Breast epithelium (tissue), 4 donors: Measurements from ENCODE around the gene STARD4. TPM values are rescaled to one million over a fixed set of nuclear protein-coding genes. Genes with fewer than 3 reads are reported as not detected.
A peak's percentile ranks its signal among the peaks of the same experiment; 100 is the strongest.

Experiments used
- DNase-seq, 2 donors: peaks; one replicate each; pipeline ENCODE4 v3.0.0-alpha.2; 2019; ENCODE audit warnings: low spot score in 2 of 2
- H3K27ac ChIP-seq, 2 donors: fragments of 200-600 bp; sonication (generic) in 1 of 2; one replicate each; pipeline ENCODE4 v1.5.1; 2016 to 2019; ENCODE audit warnings: mild to moderate bottlenecking in 1 of 2
- H3K27me3 ChIP-seq, 2 donors: fragments of 200-600 bp; sonication (generic) in 1 of 2; one replicate each; pipeline versions ENCODE4 v1.5.1 to v1.6.0; 2017 to 2019; ENCODE audit warnings: control low read depth in 1 of 2, mild to moderate bottlenecking in 1 of 2
- H3K36me3 ChIP-seq: fragments of 200-600 bp; one replicate; pipeline ENCODE4 v1.5.1; 2019
- H3K4me1 ChIP-seq, 2 donors: fragments of 200-600 bp; sonication (generic); one replicate each; pipeline ENCODE4 v1.5.1; 2016 to 2019; ENCODE audit warnings: control low read depth in 1 of 2
- H3K4me3 ChIP-seq, 3 donors: fragments of 200-600 bp; sonication (generic); 1 replicate in 2 of 3; 2 replicates in 1 of 3; pipeline ENCODE4 v1.5.1; 2016 to 2019; ENCODE audit warnings: mild to moderate bottlenecking in 3 of 3, moderate library complexity in 2 of 3
- H3K9me3 ChIP-seq, 2 donors: fragments of 200-600 bp; sonication (generic) in 1 of 2; one replicate each; pipeline ENCODE4 v1.5.1; 2016 to 2019; ENCODE audit warnings: control low read depth in 1 of 2
- POLR2A ChIP-seq: fragments of 450-650 bp; IDR thresholded peaks from one replicate; pipeline ENCODE4 v1.6.1; 2016; ENCODE audit warnings: antibody characterized with exemption, mild to moderate bottlenecking, moderate library complexity
- POLR2AphosphoS5 ChIP-seq, 3 donors: sonication (generic); formaldehyde crosslinking; IDR thresholded peaks; one replicate each; pipeline ENCODE4 v1.6.1; 2017; ENCODE audit warnings: antibody characterized with exemption in 3 of 3
- intact Hi-C: fragments of 100-400 bp; cut with DNase I; formaldehyde crosslinking; loops from one replicate; pipeline ENCODE4 v1.15.1; 2023; ENCODE audit warnings: low total_unique reads
- total RNA-seq, 3 donors: library from RNA; depleted of rRNA; stranded (reverse); fragments of >200 nt; gene quantifications; one replicate each; pipeline ENCODE4 v1.1.0, GENCODE V29; 2016
- TF ChIP-seq, protein P1 (sequence below), 3 donors: fragments of 450-650 bp; IDR thresholded peaks; one replicate each; pipeline ENCODE4 v1.5.1; 2016 to 2017; ENCODE audit warnings: antibody characterized with exemption in 3 of 3, mild to moderate bottlenecking in 3 of 3, moderate library complexity in 3 of 3

Gene STARD4
- total RNA-seq, 3 donors from 2014 or later, result 5.3 to 6.7 (median 5.6) TPM

DNA sequence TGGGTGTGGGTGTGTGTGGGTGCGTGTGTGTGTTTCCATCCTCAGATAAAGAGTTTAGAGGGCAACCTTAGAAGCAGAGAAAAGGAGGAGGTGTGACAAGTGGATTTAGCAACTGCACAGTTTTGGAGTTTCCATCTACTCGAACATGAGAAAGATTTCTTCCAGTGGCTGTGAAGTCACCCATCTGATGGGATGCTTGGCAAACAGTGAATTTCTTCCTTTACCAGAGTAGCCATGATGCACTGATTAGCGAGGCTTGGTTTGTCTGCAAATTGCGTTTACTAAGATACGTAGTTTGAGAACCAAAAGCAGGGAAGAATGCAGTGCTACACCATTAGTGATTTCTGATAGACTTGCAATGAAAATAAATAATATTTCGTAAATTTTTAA is 791 bp upstream of the STARD4 start:
- no peak for TF ChIP-seq POLR2AphosphoS5 (IDR thresholded peaks at IDR 0.05)
- no peak for TF ChIP-seq POLR2A
- TF ChIP-seq, protein P1, sequence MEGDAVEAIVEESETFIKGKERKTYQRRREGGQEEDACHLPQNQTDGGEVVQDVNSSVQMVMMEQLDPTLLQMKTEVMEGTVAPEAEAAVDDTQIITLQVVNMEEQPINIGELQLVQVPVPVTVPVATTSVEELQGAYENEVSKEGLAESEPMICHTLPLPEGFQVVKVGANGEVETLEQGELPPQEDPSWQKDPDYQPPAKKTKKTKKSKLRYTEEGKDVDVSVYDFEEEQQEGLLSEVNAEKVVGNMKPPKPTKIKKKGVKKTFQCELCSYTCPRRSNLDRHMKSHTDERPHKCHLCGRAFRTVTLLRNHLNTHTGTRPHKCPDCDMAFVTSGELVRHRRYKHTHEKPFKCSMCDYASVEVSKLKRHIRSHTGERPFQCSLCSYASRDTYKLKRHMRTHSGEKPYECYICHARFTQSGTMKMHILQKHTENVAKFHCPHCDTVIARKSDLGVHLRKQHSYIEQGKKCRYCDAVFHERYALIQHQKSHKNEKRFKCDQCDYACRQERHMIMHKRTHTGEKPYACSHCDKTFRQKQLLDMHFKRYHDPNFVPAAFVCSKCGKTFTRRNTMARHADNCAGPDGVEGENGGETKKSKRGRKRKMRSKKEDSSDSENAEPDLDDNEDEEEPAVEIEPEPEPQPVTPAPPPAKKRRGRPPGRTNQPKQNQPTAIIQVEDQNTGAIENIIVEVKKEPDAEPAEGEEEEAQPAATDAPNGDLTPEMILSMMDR (IDR thresholded peaks at IDR 0.05), result no peak
- DNase-seq, result no peak
- Histone ChIP-seq H3K9me3 (no peaks in the 10 kb centered on the region), H3K4me1 (no peaks in the 10 kb centered on the region), H3K4me3 (peak overlapping the region; percentile 78 to 88 (median 82)), H3K27me3 (no peaks in the 10 kb centered on the region), H3K36me3 (no peaks in the 10 kb centered on the region), H3K27ac (peak overlapping the region in 1 of 2 donors; percentile 79)
- intact Hi-C loops, result no loop called here

GRCh38 chr5:111511831-111512374 is 432 bp downstream of the STARD4 start:
- TF ChIP-seq, protein P1 (IDR thresholded peaks at IDR 0.05), result no peak
- TF ChIP-seq POLR2A, result no peak
- TF ChIP-seq POLR2AphosphoS5 (IDR thresholded peaks at IDR 0.05), result no peak
- Histone ChIP-seq H3K4me3 (peak overlapping the region; percentile 78 to 88 (median 82)), H3K27me3 (no peaks in the 10 kb centered on the region), H3K4me1 (no peaks in the 10 kb centered on the region), H3K36me3 (no peaks in the 10 kb centered on the region), H3K9me3 (no peaks in the 10 kb centered on the region), H3K27ac (peak overlapping the region; percentile 79)
- intact Hi-C loops, result no loop called here
- peak in 1 of 2 donors; percentile 50 for DNase-seq

- H3K36me3 ChIP-seq, result no peaks in the 10 kb centered on the region
- no peaks in the 10 kb centered on the region for H3K4me1 ChIP-seq
- no peak for TF ChIP-seq POLR2A
- TF ChIP-seq, protein P1 (IDR thresholded peaks at IDR 0.05), result no peak
- TF ChIP-seq POLR2AphosphoS5 (IDR thresholded peaks at IDR 0.05), result no peak
- peak overlapping the region; percentile 78 to 88 (median 82) for H3K4me3 ChIP-seq
- no peak overlapping the region for H3K27ac ChIP-seq
- DNase-seq, result no peak
- H3K9me3 ChIP-seq, result no peaks in the 10 kb centered on the region
- no peaks in the 10 kb centered on the region for H3K27me3 ChIP-seq
- intact Hi-C loops, result no loop called here
These were observed 1.0 kb downstream of the STARD4 start for GRCh38 chr5:111511174-111511830.

GRCh38 chr5:111509119-111509518 is 3.2 kb downstream of the STARD4 start:
- intact Hi-C loops, result no loop called here

DNA sequence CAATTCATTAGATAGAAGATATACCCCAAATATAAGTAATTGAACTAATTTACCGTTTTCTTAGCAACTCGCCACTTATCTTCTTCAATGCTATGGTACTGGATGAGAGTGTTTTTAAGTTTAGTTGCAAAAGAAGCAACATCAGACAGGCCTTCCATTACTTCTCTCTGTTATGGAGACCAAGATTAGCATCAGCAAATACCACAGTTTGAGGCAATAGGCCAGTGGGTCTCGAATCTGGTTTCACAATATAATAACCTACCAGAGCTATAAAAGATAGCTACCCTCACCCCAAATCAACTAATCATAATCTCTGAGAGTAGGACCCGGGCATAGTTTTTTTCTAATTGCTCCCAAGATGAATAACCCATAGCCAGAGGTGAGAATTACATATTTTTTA is 5.1 kb downstream of the STARD4 start:
- TF ChIP-seq POLR2A (no peak), POLR2AphosphoS5 (IDR thresholded peaks at IDR 0.05) (no peak)
- TF ChIP-seq, protein P1 (IDR thresholded peaks at IDR 0.05), result no peak
- Histone ChIP-seq H3K27ac (no peak overlapping the region), H3K4me1 (no peaks in the 10 kb centered on the region), H3K27me3 (no peaks in the 10 kb centered on the region), H3K4me3 (no peak overlapping the region), H3K36me3 (no peaks in the 10 kb centered on the region), H3K9me3 (no peaks in the 10 kb centered on the region)
- intact Hi-C loops, result no loop called here
- no peak for DNase-seq

More at GRCh38 chr5:111509119-111509518, 3.2 kb downstream of the STARD4 start:
- Histone ChIP-seq H3K9me3 (no peaks in the 10 kb centered on the region), H3K4me1 (no peaks in the 10 kb centered on the region), H3K36me3 (no peaks in the 10 kb centered on the region), H3K27ac (no peak overlapping the region), H3K27me3 (no peaks in the 10 kb centered on the region), H3K4me3 (no peak overlapping the region)
- no peak for DNase-seq
- TF ChIP-seq, protein P1 (IDR thresholded peaks at IDR 0.05), result no peak
- TF ChIP-seq POLR2A (no peak), POLR2AphosphoS5 (IDR thresholded peaks at IDR 0.05) (no peak)
